T-helper 2 cell treated with Interferon-gamma antibody and Interleukin-4, amounts not matched to agents 5 μg/mL and 100 μg/mL, for 36 hours (primary cell): ENCODE measurements around the gene NFU1.
"Not testable (repeated sequence)": the region's sequence is repeated elsewhere in the genome, so short reads cannot be mapped to it uniquely, and the experiment has no call there.

ENCODE experiments used
- DNase-seq: peaks from one replicate; pipeline ENCODE4 v3.0.0; 2021; ENCODE audit warnings: low spot score
- H3K27ac Mint-ChIP-seq: one replicate; pipeline ENCODE4 v1.8.0; 2021; ENCODE audit warnings: mild to moderate bottlenecking, mixed read lengths
- H3K27me3 Mint-ChIP-seq: one replicate; pipeline ENCODE4 v1.8.0; 2021; ENCODE audit warnings: low read depth, mixed read lengths
- H3K36me3 Mint-ChIP-seq: one replicate; pipeline ENCODE4 v1.8.0; 2021; ENCODE audit warnings: low read depth, mixed read lengths
- H3K4me1 Mint-ChIP-seq: one replicate; pipeline ENCODE4 v1.8.0; 2021; ENCODE audit warnings: low read depth, mixed read lengths
- H3K4me3 Mint-ChIP-seq: one replicate; pipeline ENCODE4 v1.8.0; 2022; ENCODE audit warnings: mild to moderate bottlenecking, moderate library complexity, mixed read lengths
- H3K9me3 Mint-ChIP-seq: one replicate; pipeline ENCODE4 v1.8.0; 2021; ENCODE audit warnings: mixed read lengths

Gene NFU1

GRCh38 chr2:69462780-69463179 lies 25.5 kb upstream of the NFU1 start:
- Mint-ChIP-seq H3K4me1 (peaks cover 3% of the 10 kb centered on the region), H3K4me3 (no peak overlapping the region), H3K27ac (no peak overlapping the region), H3K27me3 (no peaks in the 10 kb centered on the region), H3K36me3 (peaks cover 50% of the 10 kb centered on the region), H3K9me3 (no peaks in the 10 kb centered on the region)
- DNase-seq: no peak

- H3K27me3 Mint-ChIP-seq: no peaks in the 10 kb centered on the region
- H3K4me3 Mint-ChIP-seq: no peak overlapping the region
- no peaks in the 10 kb centered on the region for H3K4me1 Mint-ChIP-seq
- no peak for DNase-seq
- H3K9me3 Mint-ChIP-seq: no peaks in the 10 kb centered on the region
- no peak overlapping the region for H3K27ac Mint-ChIP-seq
- H3K36me3 Mint-ChIP-seq: peaks cover 43% of the 10 kb centered on the region
Measured at GRCh38 chr2:69461404-69461803, 24.2 kb upstream of the NFU1 start.

GRCh38 chr2:69459936-69460335 lies 22.7 kb upstream of the NFU1 start:
- DNase-seq: no peak
- no peaks in the 10 kb centered on the region for H3K4me1 Mint-ChIP-seq
- H3K36me3 Mint-ChIP-seq: peaks cover 28% of the 10 kb centered on the region
- H3K27ac Mint-ChIP-seq: no peak overlapping the region
- H3K9me3 Mint-ChIP-seq: no peaks in the 10 kb centered on the region
- H3K4me3 Mint-ChIP-seq: no peak overlapping the region
- H3K27me3 Mint-ChIP-seq: no peaks in the 10 kb centered on the region

- Mint-ChIP-seq H3K4me3 (no peak overlapping the region), H3K27ac (no peak overlapping the region)
- no peak for DNase-seq
Measured at GRCh38 chr2:69456950-69457445, 19.8 kb upstream of the NFU1 start.

GRCh38 chr2:69456154-69456553 lies 18.9 kb upstream of the NFU1 start:
- Mint-ChIP-seq H3K9me3 (no peaks in the 10 kb centered on the region), H3K4me1 (peaks cover 12% of the 10 kb centered on the region), H3K36me3 (peaks cover 7% of the 10 kb centered on the region), H3K27ac (no peak overlapping the region), H3K27me3 (no peaks in the 10 kb centered on the region), H3K4me3 (no peak overlapping the region)
- DNase-seq: no peak

More at GRCh38 chr2:69456950-69457445, 19.8 kb upstream of the NFU1 start:
- peaks cover 12% of the 10 kb centered on the region for H3K4me1 Mint-ChIP-seq
- H3K9me3 Mint-ChIP-seq: no peaks in the 10 kb centered on the region
- H3K27me3 Mint-ChIP-seq: no peaks in the 10 kb centered on the region
- peaks cover 14% of the 10 kb centered on the region for H3K36me3 Mint-ChIP-seq

GRCh38 chr2:69454976-69455375 lies 17.7 kb upstream of the NFU1 start:
- DNase-seq: no peak
- Mint-ChIP-seq H3K4me1 (peaks cover 12% of the 10 kb centered on the region), H3K27ac (no peak overlapping the region), H3K4me3 (no peak overlapping the region), H3K9me3 (no peaks in the 10 kb centered on the region), H3K27me3 (no peaks in the 10 kb centered on the region), H3K36me3 (peaks cover 3% of the 10 kb centered on the region)

- no peaks in the 10 kb centered on the region for H3K27me3 Mint-ChIP-seq
- H3K4me3 Mint-ChIP-seq: no peak overlapping the region
- H3K4me1 Mint-ChIP-seq: peaks cover 12% of the 10 kb centered on the region
- H3K9me3 Mint-ChIP-seq: no peaks in the 10 kb centered on the region
- peak; percentile 30 for DNase-seq
- no peak overlapping the region for H3K27ac Mint-ChIP-seq
- H3K36me3 Mint-ChIP-seq: no peaks in the 10 kb centered on the region
Measured at GRCh38 chr2:69453475-69454129, 16.4 kb upstream of the NFU1 start.

GRCh38 chr2:69452687-69453086 lies 15.5 kb upstream of the NFU1 start:
- DNase-seq: no peak
- no peaks in the 10 kb centered on the region for H3K9me3 Mint-ChIP-seq
- H3K27ac Mint-ChIP-seq: no peak overlapping the region
- H3K4me3 Mint-ChIP-seq: no peak overlapping the region
- H3K4me1 Mint-ChIP-seq: peaks cover 12% of the 10 kb centered on the region
- no peaks in the 10 kb centered on the region for H3K27me3 Mint-ChIP-seq
- H3K36me3 Mint-ChIP-seq: no peaks in the 10 kb centered on the region

- no peak overlapping the region for H3K4me3 Mint-ChIP-seq
- H3K36me3 Mint-ChIP-seq: no peaks in the 10 kb centered on the region
- no peaks in the 10 kb centered on the region for H3K9me3 Mint-ChIP-seq
- no peak overlapping the region for H3K27ac Mint-ChIP-seq
- no peak for DNase-seq
- no peaks in the 10 kb centered on the region for H3K27me3 Mint-ChIP-seq
- peaks cover 12% of the 10 kb centered on the region for H3K4me1 Mint-ChIP-seq
Measured at GRCh38 chr2:69450735-69451416, 13.6 kb upstream of the NFU1 start.

GRCh38 chr2:69449906-69450305 lies 12.7 kb upstream of the NFU1 start:
- no peaks in the 10 kb centered on the region for H3K9me3 Mint-ChIP-seq
- DNase-seq: no peak
- H3K36me3 Mint-ChIP-seq: no peaks in the 10 kb centered on the region
- no peak overlapping the region for H3K27ac Mint-ChIP-seq
- peaks cover 12% of the 10 kb centered on the region for H3K4me1 Mint-ChIP-seq
- no peaks in the 10 kb centered on the region for H3K27me3 Mint-ChIP-seq
- no peak overlapping the region for H3K4me3 Mint-ChIP-seq

GRCh38 chr2:69443673-69444072 lies 6.4 kb upstream of the NFU1 start:
- not testable (repeated sequence) for H3K4me1 Mint-ChIP-seq

GRCh38 chr2:69439499-69439898 lies 2.3 kb upstream of the NFU1 start:
- not testable (repeated sequence) for H3K36me3 Mint-ChIP-seq, DNase-seq, H3K27me3 Mint-ChIP-seq, H3K9me3 Mint-ChIP-seq, H3K4me3 Mint-ChIP-seq
- Mint-ChIP-seq H3K4me1 (peaks cover 20% of the 10 kb centered on the region), H3K27ac (peak overlapping the region; percentile 27)

More at GRCh38 chr2:69443673-69444072, 6.4 kb upstream of the NFU1 start:
- DNase-seq, H3K27ac Mint-ChIP-seq, H3K9me3 Mint-ChIP-seq, H3K36me3 Mint-ChIP-seq, H3K27me3 Mint-ChIP-seq, H3K4me3 Mint-ChIP-seq: not testable (repeated sequence)

GRCh38 chr2:69438580-69438979 lies 1.3 kb upstream of the NFU1 start:
- Mint-ChIP-seq H3K27me3 (no peaks in the 10 kb centered on the region), H3K4me3 (peak overlapping the region; percentile 27), H3K27ac (peak overlapping the region; percentile 96)

GRCh38 chr2:69437751-69438154 lies 518 bp upstream of the NFU1 start:
- H3K4me3 Mint-ChIP-seq: peak overlapping the region; percentile 91
- H3K27me3 Mint-ChIP-seq: no peaks in the 10 kb centered on the region
- H3K9me3 Mint-ChIP-seq: peaks cover 8% of the 10 kb centered on the region
- peaks cover 9% of the 10 kb centered on the region for H3K36me3 Mint-ChIP-seq
- H3K4me1 Mint-ChIP-seq: peaks cover 21% of the 10 kb centered on the region
- no peak for DNase-seq
- H3K27ac Mint-ChIP-seq: peak overlapping the region; percentile 96

More at GRCh38 chr2:69438580-69438979, 1.3 kb upstream of the NFU1 start:
- H3K36me3 Mint-ChIP-seq: peaks cover 9% of the 10 kb centered on the region
- H3K9me3 Mint-ChIP-seq: peaks cover 8% of the 10 kb centered on the region
- peaks cover 21% of the 10 kb centered on the region for H3K4me1 Mint-ChIP-seq
- DNase-seq: no peak
